IPS DF 6.9 (cell line): ENCODE measurements around the gene BTG4.

ENCODE experiments used
- DNase-seq: peaks from one replicate; pipeline ENCODE4 v3.0.0-alpha.2; 2013; ENCODE audit warnings: low read depth, low spot score
- H3K27ac ChIP-seq: one replicate; pipeline ENCODE4 v1.5.1; 2013; ENCODE audit warnings: low read length, control low read depth
- H3K27me3 ChIP-seq: 2 replicates; pipeline ENCODE4 v1.6.1; 2013; ENCODE audit warnings: mild to moderate bottlenecking, low read length; ENCODE audit not compliant: control insufficient read depth, insufficient read depth
- H3K36me3 ChIP-seq: 2 replicates; pipeline ENCODE4 v1.6.1; 2013; ENCODE audit warnings: low read length; ENCODE audit not compliant: control insufficient read depth, insufficient read depth
- H3K4me1 ChIP-seq: 2 replicates; pipeline ENCODE4 v1.6.1; 2013; ENCODE audit warnings: low read length; ENCODE audit not compliant: control insufficient read depth, insufficient read depth
- H3K4me3 ChIP-seq: 2 replicates; pipeline ENCODE4 v1.5.1; 2013; ENCODE audit warnings: mild to moderate bottlenecking, low read length
- H3K9me3 ChIP-seq: 2 replicates; pipeline ENCODE4 v1.6.1; 2013; ENCODE audit warnings: low read length, inconsistent platforms; ENCODE audit not compliant: control insufficient read depth, insufficient read depth
- WGBS: extraction: QIAGEN DNeasy Blood & Tissue Kit; methylation state at CpG from one replicate; pipeline ENCODE4 v1.1.7; 2013; ENCODE audit warnings: mixed read lengths, missing lambda C conversion rate; ENCODE audit not compliant: insufficient read length, insufficient coverage; 5-methylcytosine and 5-hydroxymethylcytosine counted together

Gene BTG4

GRCh38 chr11:111535281-111535680 is 23.1 kb upstream of the BTG4 start:
- H3K4me3 ChIP-seq, result no peak overlapping the region
- H3K36me3 ChIP-seq, result no peaks in the 10 kb centered on the region
- no peaks in the 10 kb centered on the region for H3K9me3 ChIP-seq
- no peak for DNase-seq
- H3K4me1 ChIP-seq, result 0 out of 2 replicates have a peak, but pooled peaks cover 5% of the 10 kb centered on the region
- peaks cover 10% of the 10 kb centered on the region; the same call in 1 of the 2 replicates for H3K27me3 ChIP-seq
- no peak overlapping the region for H3K27ac ChIP-seq
- 100% methylated on average over 1 of the region's 6 CpGs for WGBS

- no CpG with 5 or more reads among the region's 5 CpGs for WGBS
- H3K9me3 ChIP-seq, result no peaks in the 10 kb centered on the region
- no peaks in the 10 kb centered on the region for H3K36me3 ChIP-seq
- no peak overlapping the region for H3K4me3 ChIP-seq
- no peaks in the 10 kb centered on the region for H3K27me3 ChIP-seq
- no peak overlapping the region for H3K27ac ChIP-seq
- no peak for DNase-seq
- H3K4me1 ChIP-seq, result no peaks in the 10 kb centered on the region
Measured at GRCh38 chr11:111532365-111532709, 20.2 kb upstream of the BTG4 start.

- no peak for DNase-seq
- no peaks in the 10 kb centered on the region for H3K4me1 ChIP-seq
- no CpG with 5 or more reads among the region's 9 CpGs for WGBS
- no peaks in the 10 kb centered on the region for H3K36me3 ChIP-seq
- H3K27me3 ChIP-seq, result no peaks in the 10 kb centered on the region
- no peak overlapping the region for H3K4me3 ChIP-seq
- H3K9me3 ChIP-seq, result no peaks in the 10 kb centered on the region
- no peak overlapping the region for H3K27ac ChIP-seq
Measured at GRCh38 chr11:111531687-111532364, 19.6 kb upstream of the BTG4 start.

GRCh38 chr11:111531136-111531535 is 18.9 kb upstream of the BTG4 start:
- Histone ChIP-seq H3K9me3 (no peaks in the 10 kb centered on the region), H3K36me3 (no peaks in the 10 kb centered on the region), H3K27ac (no peak overlapping the region), H3K4me3 (no peak overlapping the region), H3K4me1 (no peaks in the 10 kb centered on the region), H3K27me3 (no peaks in the 10 kb centered on the region)
- no peak for DNase-seq

- no peak for DNase-seq
- H3K4me3 ChIP-seq, result no peak overlapping the region
- no peak overlapping the region for H3K27ac ChIP-seq
- H3K36me3 ChIP-seq, result no peaks in the 10 kb centered on the region
- H3K4me1 ChIP-seq, result no peaks in the 10 kb centered on the region
- no peaks in the 10 kb centered on the region for H3K27me3 ChIP-seq
- WGBS, result no CpG with 5 or more reads among the region's 3 CpGs
- H3K9me3 ChIP-seq, result no peaks in the 10 kb centered on the region
Measured at GRCh38 chr11:111530091-111530490, 17.9 kb upstream of the BTG4 start.

- no peak for DNase-seq
Measured at GRCh38 chr11:111528557-111528956, 16.4 kb upstream of the BTG4 start.

GRCh38 chr11:111527279-111527678 is 15.1 kb upstream of the BTG4 start:
- Histone ChIP-seq H3K9me3 (no peaks in the 10 kb centered on the region), H3K4me1 (no peaks in the 10 kb centered on the region), H3K36me3 (no peaks in the 10 kb centered on the region), H3K4me3 (no peak overlapping the region), H3K27ac (no peak overlapping the region), H3K27me3 (no peaks in the 10 kb centered on the region)
- no peak for DNase-seq
- WGBS, result no CpG with 5 or more reads among the region's 1 CpG

More at GRCh38 chr11:111528557-111528956, 16.4 kb upstream of the BTG4 start:
- Histone ChIP-seq H3K4me3 (no peak overlapping the region), H3K27ac (no peak overlapping the region), H3K27me3 (no peaks in the 10 kb centered on the region), H3K4me1 (no peaks in the 10 kb centered on the region), H3K36me3 (no peaks in the 10 kb centered on the region), H3K9me3 (no peaks in the 10 kb centered on the region)
- no CpG with 5 or more reads among the region's 1 CpG for WGBS

- Histone ChIP-seq H3K27me3 (no peaks in the 10 kb centered on the region), H3K9me3 (no peaks in the 10 kb centered on the region), H3K4me1 (no peaks in the 10 kb centered on the region), H3K4me3 (no peak overlapping the region), H3K36me3 (no peaks in the 10 kb centered on the region), H3K27ac (no peak overlapping the region)
- DNase-seq, result no peak
- WGBS, result no CpG with 5 or more reads among the region's 1 CpG
Measured at GRCh38 chr11:111526501-111526900, 14.3 kb upstream of the BTG4 start.

GRCh38 chr11:111525456-111525855 is 13.3 kb upstream of the BTG4 start:
- no peak for DNase-seq
- no peaks in the 10 kb centered on the region for H3K9me3 ChIP-seq
- H3K27me3 ChIP-seq, result no peaks in the 10 kb centered on the region
- WGBS, result no CpG with 5 or more reads among the region's 1 CpG
- no peak overlapping the region for H3K27ac ChIP-seq
- no peaks in the 10 kb centered on the region for H3K4me1 ChIP-seq
- no peak overlapping the region for H3K4me3 ChIP-seq
- no peaks in the 10 kb centered on the region for H3K36me3 ChIP-seq

GRCh38 chr11:111524056-111524455 is 11.9 kb upstream of the BTG4 start:
- H3K4me1 ChIP-seq, result no peaks in the 10 kb centered on the region
- H3K36me3 ChIP-seq, result no peaks in the 10 kb centered on the region
- H3K9me3 ChIP-seq, result no peaks in the 10 kb centered on the region
- DNase-seq, result no peak
- no peak overlapping the region for H3K4me3 ChIP-seq
- no peaks in the 10 kb centered on the region for H3K27me3 ChIP-seq
- H3K27ac ChIP-seq, result no peak overlapping the region
- no CpG with 5 or more reads among the region's 1 CpG for WGBS

GRCh38 chr11:111523343-111523742 is 11.2 kb upstream of the BTG4 start:
- Histone ChIP-seq H3K4me1 (no peaks in the 10 kb centered on the region), H3K36me3 (no peaks in the 10 kb centered on the region), H3K27me3 (no peaks in the 10 kb centered on the region), H3K27ac (no peak overlapping the region), H3K4me3 (no peak overlapping the region), H3K9me3 (no peaks in the 10 kb centered on the region)
- WGBS, result no CpG with 5 or more reads among the region's 2 CpGs
- no peak for DNase-seq
